Fibroblast of villous mesenchyme (primary cell): ENCODE data around the gene TCF7L1. TPM values are rescaled to one million over a fixed set of nuclear protein-coding genes. Genes with fewer than 3 reads are reported as not detected.
"Not testable (repeated sequence)": the region's sequence is repeated elsewhere in the genome, so short reads cannot be mapped to it uniquely, and the experiment has no call there.

ENCODE experiments used
- DNase-seq: peaks from one replicate; pipeline ENCODE4 v3.0.0-alpha.2; 2010; ENCODE audit warnings: low read depth
- H3K4me3 ChIP-seq: 2 replicates; pipeline ENCODE4 v1.5.1; 2011; ENCODE audit warnings: low read depth, mild to moderate bottlenecking, low read length
- CTCF ChIP-seq: IDR thresholded peaks from 2 replicates; pipeline ENCODE4 v1.5.1; 2012; ENCODE audit warnings: low read depth, mild to moderate bottlenecking, low read length; ENCODE audit not compliant: insufficient read depth
- total RNA-seq: library from RNA; depleted of rRNA; stranded (reverse); fragments of >200 nt; gene quantifications from 2 replicates; pipeline ENCODE4 v1.2.3, GENCODE V29; 2012

The TCF7L1 gene
- total RNA-seq, 1 donor: 4.3 TPM

GRCh38 chr2:85112906-85113625 is 20.1 kb upstream of the TCF7L1 start:
- H3K4me3 ChIP-seq: no peak overlapping the region
- DNase-seq: no peak
- no peak for TF ChIP-seq CTCF

DNA sequence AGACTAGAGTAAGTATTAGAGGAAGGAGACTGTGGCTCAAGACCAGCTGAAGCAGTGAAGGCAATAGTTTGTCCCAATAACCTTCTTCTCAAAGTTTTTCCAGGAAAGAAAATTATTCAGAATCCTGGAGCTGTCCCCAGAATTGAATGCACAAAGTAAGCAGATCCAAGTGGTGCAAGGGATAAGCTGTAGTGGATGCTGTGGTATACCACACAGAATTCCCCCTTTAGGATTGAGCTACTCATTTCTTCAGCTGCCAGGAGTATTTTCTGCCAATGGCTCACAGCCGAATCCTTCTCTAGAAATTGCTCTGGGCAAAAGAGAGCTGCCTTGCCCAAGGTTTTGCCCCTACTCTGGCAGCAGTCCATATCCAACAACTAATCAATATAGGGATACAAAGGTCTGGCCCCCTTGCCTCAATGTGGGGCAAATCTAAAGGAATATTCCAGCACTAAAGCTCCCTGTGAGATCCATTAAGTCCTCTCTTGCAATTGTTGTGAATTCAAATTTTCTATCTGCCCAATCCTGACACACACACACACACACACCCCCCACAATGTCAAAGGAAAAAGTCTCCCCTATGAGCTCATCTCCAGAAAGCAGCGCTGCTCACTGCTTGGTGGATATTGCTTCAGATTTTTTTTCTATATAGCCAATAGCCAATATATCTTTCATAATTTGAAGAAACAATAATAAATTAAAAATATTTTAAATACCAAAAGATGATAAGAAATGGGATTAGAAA is 18.4 kb upstream of the TCF7L1 start:
- no peak for TF ChIP-seq CTCF
- no peak overlapping the region for H3K4me3 ChIP-seq
- DNase-seq: no peak

GRCh38 chr2:85116207-85116606 is 17.0 kb upstream of the TCF7L1 start:
- TF ChIP-seq CTCF: no peak
- H3K4me3 ChIP-seq: no peak overlapping the region
- DNase-seq: no peak

GRCh38 chr2:85119900-85120299 is 13.3 kb upstream of the TCF7L1 start:
- no peak overlapping the region for H3K4me3 ChIP-seq
- no peak for DNase-seq
- no peak for TF ChIP-seq CTCF

- DNase-seq: no peak
- TF ChIP-seq CTCF: no peak
- H3K4me3 ChIP-seq: no peak overlapping the region
Measured at GRCh38 chr2:85120363-85120762, 12.8 kb upstream of the TCF7L1 start.

GRCh38 chr2:85126462-85126861 is 6.7 kb upstream of the TCF7L1 start:
- H3K4me3 ChIP-seq, DNase-seq: not testable (repeated sequence)

DNA sequence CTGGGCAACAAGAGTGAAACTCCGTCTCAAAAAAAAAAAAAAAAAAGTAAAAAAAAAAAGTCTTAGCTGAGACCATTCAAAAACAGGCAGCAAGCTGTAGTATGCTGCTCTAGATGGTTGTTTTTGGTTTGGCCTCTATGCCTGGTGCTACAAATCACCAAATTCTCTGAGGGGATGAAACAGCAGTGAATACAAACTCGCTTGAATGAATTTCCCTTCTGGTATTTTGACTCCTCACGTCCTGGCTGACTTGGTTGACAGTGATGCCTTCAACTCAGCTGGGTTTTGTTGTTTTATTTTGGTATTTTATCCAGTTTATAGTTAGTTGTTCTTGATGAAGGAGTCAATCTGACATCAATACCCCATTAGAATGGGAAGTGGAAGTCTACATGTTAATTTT is 3.3 kb upstream of the TCF7L1 start:
- H3K4me3 ChIP-seq: no peak overlapping the region
- no peak for DNase-seq
- no peak for TF ChIP-seq CTCF
